Astrocyte of the cerebellum (primary cell): Measurements from ENCODE around the gene LYST.

ENCODE experiments used
- DNase-seq: peaks from one replicate; pipeline ENCODE4 v3.0.0-alpha.2; 2011; ENCODE audit warnings: low read depth
- H3K4me3 ChIP-seq: 2 replicates; pipeline ENCODE4 v1.5.1; 2011; ENCODE audit warnings: mild to moderate bottlenecking, low read depth, low read length, moderate library complexity
- in situ Hi-C: cut with HindIII; loops from 2 replicates; pipeline ENCODE4 v1.10.0; 2017; ENCODE audit warnings: low sequenced_read_pairs
- TF ChIP-seq, protein P1 (sequence below): IDR thresholded peaks from 2 replicates; pipeline ENCODE4 v1.5.1; 2012; ENCODE audit warnings: low read length, low read depth, moderate library complexity, mild to moderate bottlenecking; ENCODE audit errors: missing control alignments

Gene LYST

DNA sequence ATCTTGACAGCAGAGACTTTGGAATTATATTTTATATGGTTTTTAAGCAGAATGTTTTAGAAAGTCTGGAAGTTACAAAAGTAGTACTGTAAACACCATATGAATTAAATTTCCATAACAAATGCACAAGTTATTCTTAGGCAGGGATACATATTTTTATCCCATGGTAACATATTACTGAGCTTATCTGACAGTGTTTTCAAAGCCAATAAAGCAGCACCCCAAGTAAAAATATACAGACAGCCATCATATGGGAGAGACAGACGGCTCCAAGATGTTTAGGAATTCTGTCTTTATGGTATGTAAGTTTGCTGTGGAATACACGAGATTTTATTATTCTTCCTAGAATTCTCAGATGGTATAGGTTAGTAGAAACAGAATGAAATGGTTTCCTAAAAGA, 205.1 kb downstream of the LYST start:
- no peak for DNase-seq
- in situ Hi-C loops: no loop called here
- no peak overlapping the region for H3K4me3 ChIP-seq
- TF ChIP-seq, protein P1, sequence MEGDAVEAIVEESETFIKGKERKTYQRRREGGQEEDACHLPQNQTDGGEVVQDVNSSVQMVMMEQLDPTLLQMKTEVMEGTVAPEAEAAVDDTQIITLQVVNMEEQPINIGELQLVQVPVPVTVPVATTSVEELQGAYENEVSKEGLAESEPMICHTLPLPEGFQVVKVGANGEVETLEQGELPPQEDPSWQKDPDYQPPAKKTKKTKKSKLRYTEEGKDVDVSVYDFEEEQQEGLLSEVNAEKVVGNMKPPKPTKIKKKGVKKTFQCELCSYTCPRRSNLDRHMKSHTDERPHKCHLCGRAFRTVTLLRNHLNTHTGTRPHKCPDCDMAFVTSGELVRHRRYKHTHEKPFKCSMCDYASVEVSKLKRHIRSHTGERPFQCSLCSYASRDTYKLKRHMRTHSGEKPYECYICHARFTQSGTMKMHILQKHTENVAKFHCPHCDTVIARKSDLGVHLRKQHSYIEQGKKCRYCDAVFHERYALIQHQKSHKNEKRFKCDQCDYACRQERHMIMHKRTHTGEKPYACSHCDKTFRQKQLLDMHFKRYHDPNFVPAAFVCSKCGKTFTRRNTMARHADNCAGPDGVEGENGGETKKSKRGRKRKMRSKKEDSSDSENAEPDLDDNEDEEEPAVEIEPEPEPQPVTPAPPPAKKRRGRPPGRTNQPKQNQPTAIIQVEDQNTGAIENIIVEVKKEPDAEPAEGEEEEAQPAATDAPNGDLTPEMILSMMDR: no peak

DNA sequence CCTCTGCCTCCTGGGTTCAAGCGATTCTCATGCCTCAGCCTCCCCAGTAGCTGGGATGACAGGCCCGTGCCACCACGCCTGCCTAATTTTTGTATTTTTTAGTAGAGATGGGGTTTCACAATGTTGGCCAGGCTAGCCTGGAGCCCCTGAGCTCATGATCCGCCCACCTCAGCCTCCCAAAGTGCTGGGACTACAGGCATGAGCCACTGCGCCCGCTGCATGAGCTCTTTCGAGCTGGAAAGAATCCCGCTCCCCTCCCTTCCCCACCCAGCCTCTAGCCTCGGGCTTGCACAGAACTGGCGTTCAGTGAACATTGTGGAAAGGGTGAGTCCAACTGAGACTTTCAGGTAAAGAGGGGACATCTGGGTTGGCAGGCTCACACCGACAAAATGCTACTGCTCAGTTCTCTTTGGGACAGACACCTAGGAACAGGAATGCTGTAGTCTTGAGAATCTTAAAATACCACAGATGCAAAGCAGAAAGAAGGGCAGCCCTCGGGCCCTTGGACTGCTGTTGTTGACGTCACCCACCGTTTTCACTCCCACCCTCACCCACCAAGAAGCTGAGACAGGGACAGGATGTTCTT, 207.4 kb downstream of the LYST start:
- no peak for DNase-seq
- in situ Hi-C loops: no loop called here
- TF ChIP-seq, protein P1: no peak
- no peak overlapping the region for H3K4me3 ChIP-seq

DNA sequence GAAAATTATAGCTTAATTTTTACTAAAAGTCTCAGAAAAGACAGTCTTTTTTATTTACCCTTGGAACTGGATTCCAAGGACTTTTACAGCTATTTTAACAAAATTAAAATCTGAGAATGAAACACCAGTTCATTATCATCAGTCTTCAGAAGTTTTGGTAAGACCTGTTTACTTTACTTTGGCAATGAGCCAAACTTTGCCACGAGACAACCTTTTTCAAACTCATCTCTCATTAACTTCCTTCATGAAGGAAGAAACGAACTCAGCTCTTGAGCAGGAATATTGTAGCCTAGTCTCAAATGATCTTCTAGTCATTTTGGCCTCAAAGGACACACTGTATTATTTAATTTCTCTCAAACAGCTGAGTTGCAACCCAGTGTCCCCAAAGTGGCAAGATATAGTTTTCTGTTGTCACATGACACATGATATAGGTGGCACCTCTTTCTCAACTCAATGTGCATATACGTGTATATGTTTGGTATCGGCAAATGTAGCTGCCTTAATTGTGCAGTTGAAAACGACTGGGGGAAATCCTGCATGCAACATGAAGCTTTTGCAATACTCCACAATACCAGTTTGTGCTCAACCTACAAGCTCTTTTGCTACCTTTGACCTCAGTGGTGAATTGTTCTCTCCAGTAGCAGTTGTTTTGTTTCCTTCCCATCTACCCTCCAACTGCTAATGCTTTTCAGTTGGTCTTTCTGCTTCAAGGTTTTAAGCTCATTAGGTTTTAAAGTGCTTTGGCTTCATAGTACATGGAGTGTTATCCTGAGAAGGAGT, 208.8 kb downstream of the LYST start:
- no peak for DNase-seq
- H3K4me3 ChIP-seq: no peak overlapping the region
- TF ChIP-seq, protein P1: no peak
- in situ Hi-C loops: no loop called here

DNA sequence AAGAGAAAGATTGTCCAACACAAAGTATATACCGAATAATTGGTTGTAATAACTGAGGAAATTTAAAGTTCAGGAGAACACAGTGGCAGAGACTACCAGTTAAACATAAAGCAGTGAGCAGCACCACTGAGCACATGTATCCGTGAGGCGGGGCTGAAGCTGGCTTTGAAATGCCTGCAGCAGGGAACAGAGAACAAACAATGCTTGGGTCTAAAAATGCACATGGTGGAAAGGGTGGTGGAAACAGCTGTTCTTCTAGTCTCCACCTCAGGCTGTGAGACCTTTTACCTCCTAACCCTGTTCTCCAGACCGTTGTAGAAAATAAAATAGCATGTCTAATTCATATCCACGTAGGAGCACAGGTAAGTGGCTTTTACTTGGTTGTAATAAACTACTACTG, 209.4 kb downstream of the LYST start:
- TF ChIP-seq, protein P1: no peak
- in situ Hi-C loops: no loop called here
- no peak for DNase-seq
- no peak overlapping the region for H3K4me3 ChIP-seq

DNA sequence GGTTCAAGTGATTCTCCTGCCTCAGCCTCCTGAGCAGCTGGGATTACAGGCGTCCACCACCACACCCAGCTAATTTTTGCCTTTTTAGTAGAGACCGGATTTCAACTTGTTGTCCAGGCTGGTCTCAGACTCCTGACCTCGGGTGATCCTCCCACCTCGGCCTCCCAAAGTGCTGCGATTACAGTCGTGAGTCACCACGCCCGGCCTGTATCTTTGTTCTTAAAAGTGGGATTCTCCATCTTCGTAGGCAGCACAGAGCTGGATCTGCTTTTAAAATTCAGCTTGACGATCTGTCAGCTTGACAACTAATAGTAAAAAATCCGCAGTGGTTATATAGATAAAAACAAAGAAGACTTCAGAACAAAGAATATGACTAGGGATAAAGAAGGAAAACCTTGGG, 214.3 kb downstream of the LYST start:
- in situ Hi-C loops: no loop called here
- no peak overlapping the region for H3K4me3 ChIP-seq
- TF ChIP-seq, protein P1: no peak
- DNase-seq: no peak

DNA sequence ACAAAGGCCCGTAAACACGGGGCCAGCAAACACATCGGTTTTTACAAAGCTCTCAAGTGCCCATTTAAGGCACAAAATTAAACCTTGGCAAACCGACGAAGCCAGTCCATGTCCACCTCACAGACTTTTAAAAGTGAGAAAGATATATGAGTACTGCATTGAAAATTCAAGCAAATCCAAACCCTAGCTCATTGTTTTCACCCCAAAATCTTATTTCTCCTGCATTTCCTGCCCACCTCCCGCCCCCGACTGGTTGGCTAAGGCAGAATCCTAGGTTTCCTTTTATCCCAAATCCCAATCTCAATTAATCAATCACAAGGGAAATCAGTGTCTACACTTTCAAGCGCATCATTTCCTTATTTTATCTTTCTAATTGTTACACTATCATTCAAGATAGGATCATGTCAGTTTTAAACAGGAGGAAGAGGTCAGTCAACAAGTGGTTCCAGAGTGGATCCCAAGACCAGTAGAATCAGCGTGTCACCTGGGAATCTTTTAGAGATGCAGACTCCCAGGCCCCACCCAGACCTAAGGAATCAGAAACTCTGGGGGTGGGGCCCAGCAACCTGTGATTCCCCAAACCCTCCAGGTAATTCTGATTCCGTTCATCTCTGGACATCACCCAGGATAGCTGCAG, 215.4 kb downstream of the LYST start:
- in situ Hi-C loops: no loop called here
- TF ChIP-seq, protein P1: no peak
- H3K4me3 ChIP-seq: peak overlapping the region; percentile 51
- DNase-seq: no peak
